Suprapubic skin (tissue), 4 donors: ENCODE measurements around the gene FOXJ1.

Experiments
- POLR2A ChIP-seq, 2 donors: fragments of 450-650 bp; IDR thresholded peaks; one replicate each; pipeline ENCODE4 v1.6.1; 2017; ENCODE audit warnings: antibody characterized with exemption in 2 of 2, mild to moderate bottlenecking in 2 of 2, moderate library complexity in 2 of 2
- POLR2AphosphoS5 ChIP-seq, 3 donors: sonication (generic); formaldehyde crosslinking; IDR thresholded peaks; one replicate each; pipeline ENCODE4 v1.6.1; 2017; ENCODE audit warnings: antibody characterized with exemption in 3 of 3

- TF ChIP-seq POLR2A (IDR thresholded peaks at IDR 0.05): no peak
- TF ChIP-seq POLR2AphosphoS5 (IDR thresholded peaks at IDR 0.05): no peak
Measured at GRCh38 chr17:76140661-76141211, 309 bp downstream of the FOXJ1 start.
